ENCODE measurements around the gene MDH1B.

DNA sequence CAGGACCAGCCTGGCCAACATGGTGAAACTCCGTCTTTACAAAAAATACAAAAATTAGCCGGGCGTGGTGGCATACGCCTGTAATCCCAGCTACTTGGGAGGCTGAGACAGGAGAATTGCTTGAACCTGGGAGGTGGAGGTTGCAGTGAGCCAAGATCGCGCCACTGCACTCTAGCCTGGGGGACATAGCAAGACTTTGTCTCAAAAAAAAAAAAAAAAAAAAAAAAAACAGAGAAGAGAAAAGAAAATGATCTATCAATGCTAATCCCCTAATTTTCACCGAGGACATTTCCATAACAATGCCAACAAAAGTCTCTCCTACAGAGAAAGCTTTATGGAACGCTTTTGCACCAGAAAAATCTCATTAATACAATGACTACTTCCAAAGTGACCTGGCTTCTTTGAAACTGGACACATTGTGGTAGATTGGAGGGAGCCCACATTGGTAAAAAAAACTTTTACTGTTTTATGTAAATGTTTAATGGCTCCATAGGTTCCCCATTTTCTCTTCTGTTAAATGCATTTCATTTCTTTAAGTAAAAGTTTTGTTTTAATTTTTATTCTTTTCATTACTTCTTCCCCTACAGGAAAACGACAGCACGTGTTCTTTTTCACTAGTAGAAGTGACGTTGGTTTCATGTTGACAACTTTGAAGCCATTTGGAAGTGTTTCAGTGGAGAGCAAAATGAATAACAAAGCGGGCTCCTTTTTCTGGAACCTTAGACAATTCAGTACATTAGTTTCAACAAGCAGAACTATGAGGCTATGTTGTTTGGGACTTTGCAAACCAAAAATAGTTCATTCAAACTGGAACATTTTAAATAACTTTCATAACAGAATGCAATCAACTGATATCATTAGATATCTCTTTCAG lies 1.2 kb upstream of the MDH1B start:
- TF ChIP-seq TAF1 (IDR thresholded peaks at IDR 0.05; ENCODE audit: borderline replicate concordance, low read depth, low read length) (no peak), YY1 (IDR thresholded peaks at IDR 0.05; ENCODE audit: low read depth) (no peak)
- TF ChIP-seq, protein P1, sequence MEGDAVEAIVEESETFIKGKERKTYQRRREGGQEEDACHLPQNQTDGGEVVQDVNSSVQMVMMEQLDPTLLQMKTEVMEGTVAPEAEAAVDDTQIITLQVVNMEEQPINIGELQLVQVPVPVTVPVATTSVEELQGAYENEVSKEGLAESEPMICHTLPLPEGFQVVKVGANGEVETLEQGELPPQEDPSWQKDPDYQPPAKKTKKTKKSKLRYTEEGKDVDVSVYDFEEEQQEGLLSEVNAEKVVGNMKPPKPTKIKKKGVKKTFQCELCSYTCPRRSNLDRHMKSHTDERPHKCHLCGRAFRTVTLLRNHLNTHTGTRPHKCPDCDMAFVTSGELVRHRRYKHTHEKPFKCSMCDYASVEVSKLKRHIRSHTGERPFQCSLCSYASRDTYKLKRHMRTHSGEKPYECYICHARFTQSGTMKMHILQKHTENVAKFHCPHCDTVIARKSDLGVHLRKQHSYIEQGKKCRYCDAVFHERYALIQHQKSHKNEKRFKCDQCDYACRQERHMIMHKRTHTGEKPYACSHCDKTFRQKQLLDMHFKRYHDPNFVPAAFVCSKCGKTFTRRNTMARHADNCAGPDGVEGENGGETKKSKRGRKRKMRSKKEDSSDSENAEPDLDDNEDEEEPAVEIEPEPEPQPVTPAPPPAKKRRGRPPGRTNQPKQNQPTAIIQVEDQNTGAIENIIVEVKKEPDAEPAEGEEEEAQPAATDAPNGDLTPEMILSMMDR (IDR thresholded peaks at IDR 0.05) = no peak
